GM15510 (cell line): ENCODE data around the gene SPATA31D4.
"Not testable (repeated sequence)": the region's sequence is repeated elsewhere in the genome, so short reads cannot be mapped to it uniquely, and the experiment has no call there.

ENCODE experiments used
- POLR2A ChIP-seq: IDR thresholded peaks from 3 replicates; pipeline ENCODE4 v1.6.1; 2011; ENCODE audit warnings: borderline replicate concordance; ENCODE audit not compliant: insufficient read length; ENCODE audit errors: extremely low read depth

Gene SPATA31D4

DNA sequence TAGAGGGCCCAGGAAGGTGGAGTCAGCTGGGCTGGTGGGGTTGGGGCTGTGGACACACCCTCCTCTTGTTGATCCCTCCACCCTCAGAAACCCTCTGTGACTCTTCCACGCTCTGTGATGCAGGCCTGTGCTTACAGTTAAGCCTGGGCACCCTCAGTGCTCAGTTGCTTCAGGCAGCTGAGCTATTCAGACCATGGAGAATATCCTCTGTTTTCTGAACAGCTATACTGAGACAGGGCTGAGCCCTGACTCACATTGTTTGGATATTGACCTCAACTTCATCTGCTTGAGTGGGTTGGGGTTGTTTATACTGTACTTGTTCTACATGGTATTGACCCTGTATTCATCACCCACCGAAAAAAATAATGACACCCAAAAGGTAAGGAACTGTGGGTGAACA, 15.2 kb downstream of the SPATA31D4 start, which contains the start of gene SPATA31D3:
Gene SPATA31D3 (plus strand): TSS at position 108 of the 400 bp plus-strand sequence. CDS start 86 bp downstream, at position 194.
- TF ChIP-seq POLR2A, result not testable (repeated sequence)

DNA sequence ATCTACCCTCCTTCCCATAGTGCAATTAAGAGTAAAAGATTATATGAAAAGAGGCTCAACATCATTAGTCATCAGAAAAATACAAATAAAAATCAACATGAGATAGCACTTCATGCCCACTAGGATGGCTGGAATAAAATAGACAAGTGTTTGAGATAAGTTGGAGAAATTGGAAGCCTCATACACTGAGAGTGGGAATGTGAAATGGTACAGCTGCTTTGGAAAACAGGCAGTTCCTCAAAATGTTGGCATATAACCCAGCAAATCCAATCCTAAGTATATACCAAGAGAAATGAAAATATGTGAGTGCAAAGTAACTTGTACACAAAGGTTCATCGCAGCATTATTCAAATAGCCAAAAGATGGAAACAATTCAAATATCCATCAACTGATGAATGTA, 24.9 kb downstream of the SPATA31D4 start:
- no peak for TF ChIP-seq POLR2A

DNA sequence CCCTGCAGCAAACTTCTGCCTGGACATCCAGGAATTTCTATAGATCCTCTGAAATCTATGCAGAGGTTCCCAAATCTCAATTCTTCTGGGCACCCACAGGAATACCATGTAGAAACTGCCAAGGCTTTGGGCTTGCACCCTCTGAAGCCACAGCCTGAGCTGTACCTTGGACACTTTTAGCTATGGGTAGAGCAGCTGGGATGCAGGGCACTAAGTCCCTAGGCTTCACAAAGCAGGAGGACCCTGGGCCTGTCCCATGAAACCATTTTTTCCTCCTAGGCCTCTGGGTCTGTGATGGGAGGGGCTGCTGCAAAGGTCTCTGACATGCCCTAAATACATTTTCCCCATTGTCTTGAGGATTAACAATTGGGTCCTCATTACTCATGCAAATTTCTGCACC, 27.4 kb downstream of the SPATA31D4 start:
- TF ChIP-seq POLR2A, result no peak

DNA sequence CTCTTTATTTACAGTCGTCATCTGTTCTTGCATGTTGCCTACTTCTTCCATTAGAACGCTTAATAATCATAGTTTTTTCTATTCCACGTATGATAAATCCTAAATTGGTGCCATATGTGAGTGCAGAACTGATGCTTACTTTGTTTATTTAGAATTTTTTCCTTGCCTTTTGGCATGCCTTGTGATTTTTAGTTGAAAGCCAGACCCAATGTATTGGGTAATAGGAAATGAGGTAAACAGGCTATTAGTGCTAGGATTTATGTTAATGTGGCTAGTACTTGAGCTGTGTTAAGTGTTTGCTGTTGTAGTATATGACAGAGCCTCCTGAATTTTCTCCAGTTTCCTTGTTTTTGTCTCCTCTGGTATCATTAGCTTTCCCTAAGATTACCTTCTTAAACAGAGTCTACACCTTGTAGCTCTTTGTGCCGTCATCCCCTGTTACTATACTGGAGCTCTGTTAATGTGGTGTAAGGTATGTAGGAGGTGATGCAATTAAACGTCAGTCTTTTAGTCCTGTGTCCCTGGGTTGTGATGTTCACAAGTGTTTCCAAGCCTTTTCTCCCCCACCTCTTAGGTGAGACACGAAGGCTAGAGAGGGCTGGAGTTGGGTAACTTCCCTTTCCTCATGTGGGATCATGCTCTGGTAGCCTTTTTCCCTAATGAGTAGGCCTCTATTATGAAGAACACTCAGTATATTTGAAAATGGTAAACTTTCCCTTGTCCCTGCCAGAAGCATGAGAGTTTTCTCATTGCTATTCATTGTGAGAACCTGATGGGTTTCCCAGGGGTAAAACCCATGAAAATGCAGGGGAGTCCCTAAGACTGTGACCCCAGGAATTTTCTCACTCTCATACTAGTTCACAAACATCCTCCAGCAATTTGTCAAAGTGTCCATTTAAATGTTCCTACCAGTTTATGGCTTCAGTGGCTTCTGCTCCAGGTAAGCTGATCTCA, 36.3 kb downstream of the SPATA31D4 start:
- no peak for TF ChIP-seq POLR2A

DNA sequence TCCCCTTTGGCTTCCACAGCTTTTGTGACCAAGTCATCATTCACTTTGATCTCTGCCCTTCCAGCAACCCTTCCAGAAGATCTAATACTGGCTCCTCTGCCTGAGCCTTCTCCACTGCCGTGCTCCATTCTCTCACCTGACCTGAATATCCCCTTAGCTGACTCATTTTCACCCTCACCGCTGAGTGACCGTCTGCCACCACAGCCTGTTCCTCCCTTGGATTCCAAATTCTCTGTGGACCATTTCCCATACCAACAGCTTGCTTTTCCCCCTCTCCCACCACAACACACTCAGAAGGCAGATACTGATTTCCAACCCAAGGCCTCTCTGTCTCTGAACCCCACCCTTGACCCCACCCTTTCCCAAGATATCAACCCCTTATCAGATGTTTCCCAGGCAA, 39.8 kb downstream of the SPATA31D4 start:
- no peak for TF ChIP-seq POLR2A

DNA sequence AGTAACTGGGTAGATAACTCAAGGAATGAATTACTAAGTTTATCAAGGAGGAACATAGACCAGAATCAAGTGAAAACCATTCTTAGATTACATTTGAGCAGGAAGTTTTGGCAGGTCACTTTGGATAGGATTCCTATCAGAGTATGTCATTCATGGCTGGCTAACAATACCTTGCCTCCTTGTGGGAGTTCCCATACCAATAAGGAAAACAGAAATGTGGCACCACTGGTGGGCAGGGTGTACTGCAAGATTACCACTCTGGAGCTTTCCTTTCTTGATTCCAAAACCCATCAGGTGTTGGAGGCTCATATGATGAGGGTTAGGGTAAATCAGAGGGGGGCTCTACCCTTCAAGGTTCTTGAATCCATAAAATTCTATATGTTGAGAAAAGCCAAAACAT, 41.7 kb downstream of the SPATA31D4 start:
- no peak for TF ChIP-seq POLR2A

DNA sequence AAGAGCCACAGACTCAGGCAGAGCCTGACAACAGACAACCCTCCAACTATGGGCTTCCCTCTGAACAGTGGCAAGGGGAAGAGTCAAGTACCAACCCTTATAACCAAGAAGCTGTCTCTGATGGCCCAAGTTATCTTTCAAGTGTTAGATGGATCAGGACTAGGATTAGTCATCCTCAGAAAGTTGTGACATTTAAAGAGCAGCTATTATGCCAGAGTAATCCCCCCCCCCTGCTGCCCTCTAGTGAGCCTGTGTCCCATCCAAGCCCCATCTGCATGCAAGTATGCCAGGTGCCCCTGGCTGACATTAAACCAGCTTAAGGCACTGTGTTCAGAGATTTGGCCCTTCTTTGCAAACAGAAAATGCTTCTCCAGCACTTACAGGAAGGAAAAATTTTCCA, 43.5 kb downstream of the SPATA31D4 start:
- no peak for TF ChIP-seq POLR2A

DNA sequence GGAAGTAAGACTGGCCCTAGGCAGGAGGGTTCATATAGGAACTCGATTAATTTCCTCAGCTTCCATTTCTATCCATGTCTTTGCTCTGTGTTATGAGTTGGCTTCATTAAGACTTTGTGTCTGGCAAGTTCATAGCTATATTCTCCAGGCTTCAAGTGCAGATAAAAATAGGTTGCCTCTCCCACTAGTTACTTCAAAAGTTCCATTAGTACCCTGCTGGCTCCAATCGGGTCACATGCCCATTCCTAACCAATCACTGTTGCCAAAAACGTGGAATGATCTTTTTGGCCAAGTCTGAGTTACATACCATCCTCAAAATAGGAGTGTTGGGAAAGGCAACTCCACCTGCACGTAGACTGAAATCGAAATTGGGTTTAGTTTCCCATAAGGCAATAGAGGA, 46.5 kb downstream of the SPATA31D4 start:
- TF ChIP-seq POLR2A, result no peak

DNA sequence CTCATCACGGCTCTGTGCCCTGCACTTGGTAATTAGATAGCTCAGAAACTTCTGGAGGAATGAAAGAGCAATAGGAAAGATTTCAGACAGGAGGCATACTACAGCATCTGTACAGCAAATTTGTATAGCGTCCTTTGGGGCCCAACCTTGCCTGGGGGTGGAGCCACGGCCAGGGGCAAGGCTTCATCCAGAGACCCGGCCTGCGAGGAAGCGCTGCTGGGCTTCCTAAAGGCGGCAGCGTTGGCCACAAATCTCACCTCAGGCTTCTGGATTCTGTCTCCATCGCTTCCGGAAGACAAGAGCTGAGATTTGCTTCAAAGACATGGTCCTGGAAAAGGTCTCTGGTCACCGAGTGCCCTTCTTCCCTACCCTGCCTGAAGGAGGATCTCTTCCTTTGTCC, 48.1 kb downstream of the SPATA31D4 start:
- no peak for TF ChIP-seq POLR2A

DNA sequence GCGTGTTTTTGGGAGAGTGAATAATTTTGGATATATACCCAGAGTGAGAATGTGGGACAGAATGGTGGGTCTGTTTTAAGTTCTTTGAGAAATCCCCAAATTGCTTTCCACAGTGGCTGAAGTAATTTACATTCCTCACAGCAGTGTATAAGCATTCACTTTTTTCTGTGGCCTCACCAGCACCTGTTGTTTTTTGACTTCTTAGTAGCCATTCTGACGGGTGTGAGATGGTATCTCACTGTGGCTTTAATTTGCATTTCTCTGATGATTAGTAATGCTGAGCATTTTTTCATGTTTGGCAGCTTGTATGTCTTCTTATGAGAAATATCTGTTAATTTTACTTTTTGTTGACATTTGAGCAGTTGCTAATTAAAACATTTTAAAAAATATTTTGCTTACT, 51.0 kb downstream of the SPATA31D4 start:
- no peak for TF ChIP-seq POLR2A

DNA sequence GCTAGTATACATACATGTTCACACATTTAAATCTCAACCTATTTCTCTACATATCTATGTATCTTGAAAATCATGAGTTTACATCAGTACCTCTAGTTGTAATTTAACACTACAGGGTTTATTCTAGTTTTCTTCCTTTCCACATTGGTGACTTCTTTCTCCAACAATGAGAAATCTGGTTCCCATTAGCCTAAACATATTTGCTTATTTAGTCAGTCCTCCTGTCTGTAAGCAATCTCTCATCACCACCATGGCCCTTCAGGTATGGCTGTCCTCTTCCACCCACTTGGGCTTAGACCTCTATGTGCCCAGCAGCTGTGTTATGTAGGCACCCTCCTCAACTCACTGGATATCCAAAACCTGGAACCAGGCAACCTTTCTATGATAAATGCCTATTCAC, 52.3 kb downstream of the SPATA31D4 start:
- no peak for TF ChIP-seq POLR2A

DNA sequence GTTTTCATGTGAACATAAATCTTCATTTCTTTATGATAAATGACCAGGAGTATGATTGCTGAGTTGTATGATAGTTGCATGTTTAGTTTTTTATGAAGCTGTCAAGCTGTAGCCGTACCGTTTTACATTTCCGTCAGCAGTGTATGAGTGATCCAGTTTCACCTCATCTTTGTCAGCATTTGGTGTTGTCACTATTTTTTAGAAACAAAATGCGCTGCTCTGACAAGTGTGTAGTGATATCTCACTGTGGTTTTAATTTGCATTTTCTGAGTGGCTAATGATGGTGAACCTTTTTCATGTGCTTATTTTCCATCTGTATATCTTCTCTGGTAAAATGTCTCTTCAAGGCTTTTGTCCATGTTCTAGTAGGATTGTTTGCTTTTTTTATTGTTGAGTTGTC, 53.7 kb downstream of the SPATA31D4 start:
- TF ChIP-seq POLR2A, result no peak
